HG03045 (cell line): ENCODE data around the gene PNPLA2.

Experiments
- ATAC-seq: cut with Tn5 transposase; IDR thresholded peaks from one replicate; pipeline ENCODE4 v1.9.1; 2021; ENCODE audit warnings: mild to moderate bottlenecking, moderate library complexity; ENCODE audit not compliant: unreplicated experiment

The PNPLA2 gene

DNA sequence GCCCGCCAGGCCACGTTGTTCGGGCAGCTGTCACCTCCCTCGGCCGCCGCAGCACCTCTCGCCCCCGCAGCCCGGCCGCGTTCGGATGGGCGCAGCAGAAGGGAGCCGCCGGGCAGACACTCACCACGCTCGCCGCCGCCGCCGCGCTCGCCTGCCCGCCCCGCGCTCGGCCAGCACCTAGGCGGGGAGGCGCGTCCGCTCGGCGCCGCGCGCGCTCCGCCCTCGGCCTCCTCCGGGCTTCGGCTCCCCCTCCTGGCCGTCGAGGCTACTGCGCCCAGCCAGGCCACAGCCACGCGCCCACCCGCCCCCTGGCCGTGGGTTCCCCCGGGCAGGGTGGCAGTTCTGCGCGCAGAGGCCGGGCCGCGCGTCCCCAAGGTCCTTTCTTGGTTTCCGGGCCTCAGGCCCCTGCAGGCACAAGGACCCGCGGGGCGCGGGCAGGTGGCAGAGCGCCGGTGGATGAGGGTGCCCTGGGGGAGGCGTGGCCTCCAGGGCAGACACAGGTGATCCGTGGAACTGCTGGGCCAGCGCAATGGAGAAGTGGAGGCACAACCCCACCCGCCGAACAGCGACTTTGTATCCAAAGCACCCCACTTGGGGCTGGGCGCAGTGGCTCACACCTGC, 20.5 kb upstream of the PNPLA2 start, which contains the start of gene SLC25A22:
Gene SLC25A22 (minus strand): TSS at position 189 of the 621 bp plus-strand sequence. CDS start 3,275 bp downstream, outside the sequence.
- peak; percentile 60 for ATAC-seq

GRCh38 chr11:799641-800316, 18.9 kb upstream of the PNPLA2 start:
- no peak for ATAC-seq

GRCh38 chr11:800473-800872, 18.2 kb upstream of the PNPLA2 start:
- no peak for ATAC-seq

DNA sequence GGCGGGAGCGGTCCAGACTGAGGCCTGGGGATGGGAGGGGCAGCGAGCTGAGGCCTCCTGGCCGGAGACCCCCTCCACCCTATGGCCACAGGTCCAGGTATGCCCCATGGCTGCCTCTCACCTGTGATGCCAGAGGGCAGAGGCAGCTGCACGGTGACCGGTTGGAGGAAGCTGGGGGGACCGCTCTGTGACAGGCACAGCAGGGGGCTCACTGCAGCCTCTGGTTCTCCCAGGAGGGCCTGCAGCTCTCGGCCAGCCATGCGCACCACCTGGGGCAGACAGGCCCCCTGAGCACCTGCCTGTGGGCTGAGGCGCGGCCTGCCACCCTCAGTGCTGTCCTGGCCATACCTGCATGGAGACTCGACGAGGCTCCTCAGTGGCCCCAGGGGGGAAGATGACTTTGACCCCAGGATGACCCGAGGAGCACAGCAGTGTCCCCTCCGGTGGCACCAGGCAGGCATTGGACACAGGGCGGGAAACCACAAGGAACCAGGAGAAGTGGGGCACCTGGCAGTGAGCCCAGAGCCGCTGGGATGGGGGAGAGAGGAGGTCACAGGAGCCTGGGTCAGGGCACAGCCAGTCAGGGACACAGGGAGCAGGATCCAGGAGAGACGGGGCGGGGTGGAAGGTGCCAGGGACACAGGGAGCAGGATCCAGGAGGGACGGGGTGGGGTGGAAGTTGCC, 17.5 kb upstream of the PNPLA2 start:
- ATAC-seq: no peak

DNA sequence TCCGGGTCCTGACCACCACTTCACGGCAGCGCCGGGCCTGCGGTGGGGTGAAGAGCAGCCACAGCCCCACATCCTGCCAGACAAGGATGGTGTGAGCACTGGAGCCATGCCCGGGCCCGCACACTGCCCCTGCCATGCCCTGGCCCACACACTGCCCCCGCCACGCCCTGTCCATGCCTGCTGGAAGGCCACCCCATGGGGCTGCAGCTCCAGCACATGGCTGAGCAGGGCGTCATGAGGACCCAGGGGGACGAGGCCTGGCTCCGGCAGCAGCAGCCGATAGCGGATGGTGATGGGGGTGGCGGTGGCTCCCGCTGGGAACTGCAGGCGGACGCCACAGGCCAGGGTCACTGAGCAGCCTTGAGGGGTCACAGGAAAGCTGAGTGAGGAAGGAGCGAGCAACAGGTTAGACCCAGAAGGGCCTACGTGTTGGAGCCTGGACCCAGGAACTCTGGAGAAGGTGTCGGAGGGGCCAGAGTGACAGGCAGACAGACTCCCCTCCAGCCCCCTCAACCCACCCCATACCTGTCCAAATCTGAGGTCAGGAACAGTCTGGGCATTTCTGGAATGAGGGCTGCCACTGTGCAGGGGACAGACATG, 16.6 kb upstream of the PNPLA2 start:
- no peak for ATAC-seq

GRCh38 chr11:802693-803466, 15.8 kb upstream of the PNPLA2 start:
- ATAC-seq: no peak

GRCh38 chr11:803467-803742, 15.3 kb upstream of the PNPLA2 start:
- no peak for ATAC-seq

DNA sequence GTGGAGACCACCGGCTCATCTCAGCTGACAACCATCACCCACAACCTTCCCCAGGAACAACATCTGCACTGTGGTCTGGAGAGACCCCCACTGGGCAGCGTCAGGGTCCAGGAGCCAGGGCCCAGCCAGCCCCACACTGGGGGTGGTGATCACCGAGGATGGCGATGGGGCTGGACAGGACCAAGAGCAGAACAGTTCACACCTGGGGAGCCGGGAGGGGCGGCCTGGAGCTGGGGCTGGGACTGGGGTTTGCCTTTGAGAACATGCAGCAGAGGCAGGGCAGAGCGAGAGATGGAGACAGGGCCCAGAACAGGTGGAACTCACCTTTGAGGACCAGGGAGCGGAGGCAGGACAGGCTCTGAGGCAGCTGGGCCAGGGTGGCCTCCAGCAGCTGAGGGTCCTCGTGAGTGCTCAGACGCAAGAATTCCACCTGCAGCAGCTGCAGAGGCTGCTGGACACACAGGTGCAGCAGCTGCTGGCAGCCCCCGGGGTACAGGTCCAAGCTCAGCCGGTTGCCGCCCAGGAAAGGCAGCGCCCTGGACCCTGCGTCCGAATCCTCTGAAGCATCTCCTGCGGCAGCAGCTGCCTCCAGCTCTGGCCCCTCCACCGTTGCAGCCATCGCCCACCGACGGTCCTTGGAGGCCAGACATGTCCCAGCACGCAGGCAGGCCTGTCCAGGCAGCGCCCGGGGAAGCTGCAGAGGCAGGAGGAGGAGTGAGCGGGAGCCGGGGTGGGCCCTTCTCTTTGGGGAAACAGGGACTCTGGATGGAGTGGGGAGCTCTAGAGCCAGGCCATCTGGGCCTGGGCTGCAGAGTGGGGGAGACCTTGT, 14.7 kb upstream of the PNPLA2 start:
- ATAC-seq: no peak

GRCh38 chr11:804599-804964, 14.1 kb upstream of the PNPLA2 start:
- ATAC-seq: no peak

GRCh38 chr11:808427-809286, 10.1 kb upstream of the PNPLA2 start:
- no peak for ATAC-seq

- peak; percentile 71 for ATAC-seq
Measured at GRCh38 chr11:809287-810039, 9.3 kb upstream of the PNPLA2 start, which contains the start of gene RPLP2. Gene RPLP2, plus strand, starts transcription at chr11:809967. Its CDS starts 268 bp downstream, at chr11:810235.

GRCh38 chr11:810040-810567, 8.6 kb upstream of the PNPLA2 start:
- ATAC-seq: peak; percentile 8

- no peak for ATAC-seq
Measured at GRCh38 chr11:811446-812245, 7.1 kb upstream of the PNPLA2 start.

- ATAC-seq: no peak
Measured at GRCh38 chr11:812390-812789, 6.3 kb upstream of the PNPLA2 start.

DNA sequence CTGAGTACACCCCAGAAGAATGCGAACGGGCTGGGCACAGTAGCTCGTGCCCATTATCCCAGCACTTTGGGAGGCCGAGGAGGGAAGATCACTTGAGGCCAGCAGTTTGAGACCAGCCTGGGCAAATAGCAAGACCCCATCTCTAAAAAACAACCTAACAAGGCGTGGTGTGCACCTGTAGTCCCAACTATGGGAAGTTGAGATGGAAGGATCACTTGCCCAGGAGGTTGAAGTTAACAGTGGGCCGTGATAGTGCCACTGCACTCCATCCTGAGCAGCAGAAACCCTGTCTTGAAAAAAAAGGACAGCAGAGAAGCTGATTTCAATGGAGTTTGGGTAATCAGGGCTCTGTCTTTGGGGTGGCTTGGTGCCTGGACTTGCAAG, 5.7 kb upstream of the PNPLA2 start:
- ATAC-seq: no peak

DNA sequence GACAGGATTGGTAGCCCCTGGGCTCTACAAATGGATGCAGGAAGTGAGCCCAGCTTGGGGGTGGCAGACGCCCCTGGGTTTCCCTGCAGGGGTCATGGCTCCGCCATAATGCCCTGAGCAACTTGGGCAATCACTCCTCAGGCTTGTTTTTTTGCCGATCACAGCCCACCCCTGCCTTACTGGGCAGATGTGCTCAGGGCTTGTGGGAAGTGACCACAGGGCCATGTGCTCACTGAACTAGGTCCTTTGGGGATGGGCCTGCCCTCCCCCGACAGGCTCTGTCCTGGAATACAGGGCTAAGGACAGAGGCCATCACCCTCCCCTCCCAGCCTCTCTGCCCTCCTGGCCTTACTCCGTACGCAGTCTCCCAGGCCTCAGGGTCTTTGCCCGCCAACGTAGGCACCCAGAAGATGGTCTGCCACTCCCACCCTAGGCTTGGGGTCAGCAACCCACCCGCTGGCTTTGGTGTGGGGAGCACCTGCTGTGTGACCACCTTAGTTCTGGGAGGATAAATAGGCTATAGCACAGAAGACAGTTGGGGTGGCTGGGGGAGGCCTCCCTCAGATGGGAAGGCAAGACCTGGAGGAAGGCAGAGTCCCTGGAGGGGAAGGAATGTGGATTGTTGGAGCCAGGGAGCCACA, 5.1 kb upstream of the PNPLA2 start:
- no peak for ATAC-seq
